ENCODE measurements around the gene KMO.

KMO gene

GRCh38 chr1:241536969-241537368 lies 4.8 kb downstream of the KMO start:
- no peak for DNase-seq (ENCODE audit: low read depth in 2 of 2)

- no peak for DNase-seq (ENCODE audit: low read depth in 2 of 2)
Measured at GRCh38 chr1:241542199-241542907, 10.2 kb downstream of the KMO start.

GRCh38 chr1:241548008-241548407 lies 15.8 kb downstream of the KMO start:
- DNase-seq (ENCODE audit: low read depth in 2 of 2) = no peak

GRCh38 chr1:241550318-241550717 lies 18.1 kb downstream of the KMO start:
- DNase-seq (ENCODE audit: low read depth in 2 of 2) = no peak

GRCh38 chr1:241551759-241552638 lies 19.8 kb downstream of the KMO start:
- peak in 1 of 2 donors; percentile 14 for DNase-seq (ENCODE audit: low read depth in 2 of 2)

- no peak for DNase-seq (ENCODE audit: low read depth in 2 of 2)
Measured at GRCh38 chr1:241553886-241554592, 21.9 kb downstream of the KMO start.

GRCh38 chr1:241555526-241555925 lies 23.3 kb downstream of the KMO start:
- no peak for DNase-seq (ENCODE audit: low read depth in 2 of 2)

GRCh38 chr1:241557031-241557430 lies 24.9 kb downstream of the KMO start:
- DNase-seq (ENCODE audit: low read depth in 2 of 2) = no peak

- no peak for DNase-seq (ENCODE audit: low read depth in 2 of 2)
Measured at GRCh38 chr1:241557551-241558193, 25.5 kb downstream of the KMO start.

GRCh38 chr1:241560146-241560848 lies 28.1 kb downstream of the KMO start:
- no peak for DNase-seq (ENCODE audit: low read depth in 2 of 2)

GRCh38 chr1:241560849-241561187 lies 28.6 kb downstream of the KMO start:
- no peak for DNase-seq (ENCODE audit: low read depth in 2 of 2)

GRCh38 chr1:241569848-241570247 lies 37.7 kb downstream of the KMO start:
- no peak for DNase-seq (ENCODE audit: low read depth in 2 of 2)

- no peak for DNase-seq (ENCODE audit: low read depth in 2 of 2)
Measured at GRCh38 chr1:241574154-241574553, 42.0 kb downstream of the KMO start.

GRCh38 chr1:241579434-241579833 lies 47.3 kb downstream of the KMO start:
- DNase-seq (ENCODE audit: low read depth in 2 of 2) = no peak

GRCh38 chr1:241582921-241583321 lies 50.7 kb downstream of the KMO start:
- no peak for DNase-seq (ENCODE audit: low read depth in 2 of 2)

- no peak for DNase-seq (ENCODE audit: low read depth in 2 of 2)
Measured at GRCh38 chr1:241586905-241587512, 54.8 kb downstream of the KMO start.

GRCh38 chr1:241589521-241589920 lies 57.3 kb downstream of the KMO start:
- no peak for DNase-seq (ENCODE audit: low read depth in 2 of 2)

- no peak for DNase-seq (ENCODE audit: low read depth in 2 of 2)
Measured at GRCh38 chr1:241590719-241591118, 58.5 kb downstream of the KMO start.

- DNase-seq (ENCODE audit: low read depth in 2 of 2) = no peak
Measured at GRCh38 chr1:241591317-241591716, 59.1 kb downstream of the KMO start.

- DNase-seq (ENCODE audit: low read depth in 2 of 2) = no peak
Measured at GRCh38 chr1:241591736-241592135, 59.6 kb downstream of the KMO start.
